HG02938 (cell line): ENCODE results near the gene CMKLR1.

ENCODE experiments used
- ATAC-seq: cut with Tn5 transposase; IDR thresholded peaks from one replicate; pipeline ENCODE4 v1.9.1; 2021; ENCODE audit warnings: mild to moderate bottlenecking, moderate library complexity; ENCODE audit not compliant: unreplicated experiment

The CMKLR1 gene

GRCh38 chr12:108269224-108269623 lies 69.9 kb downstream of the CMKLR1 start:
- ATAC-seq = no peak

GRCh38 chr12:108268397-108268796 lies 70.7 kb downstream of the CMKLR1 start:
- ATAC-seq = no peak

GRCh38 chr12:108267450-108267849 lies 71.7 kb downstream of the CMKLR1 start:
- no peak for ATAC-seq

- ATAC-seq = no peak
Measured at GRCh38 chr12:108266131-108266530, 73.0 kb downstream of the CMKLR1 start.

GRCh38 chr12:108265505-108265904 lies 73.6 kb downstream of the CMKLR1 start:
- no peak for ATAC-seq

- no peak for ATAC-seq
Measured at GRCh38 chr12:108260969-108261368, 78.1 kb downstream of the CMKLR1 start.

- no peak for ATAC-seq
Measured at GRCh38 chr12:108260039-108260438, 79.1 kb downstream of the CMKLR1 start.

GRCh38 chr12:108257610-108258106 lies 81.5 kb downstream of the CMKLR1 start:
- no peak for ATAC-seq

GRCh38 chr12:108257004-108257403 lies 82.1 kb downstream of the CMKLR1 start:
- no peak for ATAC-seq

- no peak for ATAC-seq
Measured at GRCh38 chr12:108255252-108255602, 83.9 kb downstream of the CMKLR1 start.

GRCh38 chr12:108254517-108255251 lies 84.4 kb downstream of the CMKLR1 start:
- no peak for ATAC-seq

GRCh38 chr12:108254030-108254429 lies 85.1 kb downstream of the CMKLR1 start:
- ATAC-seq = no peak

- ATAC-seq = no peak
Measured at GRCh38 chr12:108253540-108253939, 85.6 kb downstream of the CMKLR1 start.

- no peak for ATAC-seq
Measured at GRCh38 chr12:108252523-108252922, 86.6 kb downstream of the CMKLR1 start.

- ATAC-seq = no peak
Measured at GRCh38 chr12:108248011-108248410, 91.1 kb downstream of the CMKLR1 start.

- ATAC-seq = no peak
Measured at GRCh38 chr12:108247130-108247529, 92.0 kb downstream of the CMKLR1 start.

GRCh38 chr12:108241986-108242703 lies 97.0 kb downstream of the CMKLR1 start:
- no peak for ATAC-seq

GRCh38 chr12:108240928-108241327 lies 98.2 kb downstream of the CMKLR1 start:
- no peak for ATAC-seq

- no peak for ATAC-seq
Measured at GRCh38 chr12:108240027-108240785, 98.9 kb downstream of the CMKLR1 start.

GRCh38 chr12:108239378-108239777 lies 99.7 kb downstream of the CMKLR1 start:
- no peak for ATAC-seq

GRCh38 chr12:108238474-108238873 lies 100.6 kb downstream of the CMKLR1 start:
- ATAC-seq = no peak
